Right ventricle myocardium superior (tissue), 1 donor: ENCODE results near the gene HDAC4. TPM values are rescaled to one million over a fixed set of nuclear protein-coding genes. Genes with fewer than 3 reads are reported as not detected.

Experiments
- ATAC-seq: fragments of 200-7000 bp; cut with Tn5 transposase; one replicate; pipeline ENCODE4 v1.9.1; 2020; ENCODE audit warnings: mild to moderate bottlenecking; ENCODE audit not compliant: poor library complexity
- DNase-seq: peaks from one replicate; pipeline ENCODE4 v3.0.0-alpha.2; 2020
- intact Hi-C: fragments of 100-400 bp; cut with DNase I; formaldehyde crosslinking; loops from one replicate; pipeline ENCODE4 v1.11.2; 2022
- total RNA-seq: library from RNA; stranded (reverse); fragmentation: NEBNext Ultra II Directional; extraction: Animal tissue kit (Norgen Biotek cat#: 25700); gene quantifications from one replicate; pipeline ENCODE4 v1.2.1, GENCODE V29; 2021
- donor health status: DM: no; HTN: yes; CAD: no; lungs with severe emphysema.

Gene HDAC4
- total RNA-seq, 1 donor from 2014 or later = 24.9 TPM

GRCh38 chr2:239117831-239118230 lies 283.0 kb downstream of the HDAC4 start:
- intact Hi-C loops = no loop called here
- ATAC-seq = no peak
- DNase-seq = no peak

- DNase-seq (peak; percentile 23), ATAC-seq (no peak)
- intact Hi-C loops = no loop called here
Observed at GRCh38 chr2:239116456-239117246, 284.2 kb downstream of the HDAC4 start.

GRCh38 chr2:239115616-239116015 lies 285.2 kb downstream of the HDAC4 start:
- DNase-seq (peak; percentile 30), ATAC-seq (no peak)
- intact Hi-C loops = no loop called here

GRCh38 chr2:239114616-239115265 lies 286.1 kb downstream of the HDAC4 start:
- intact Hi-C loops = no loop called here
- DNase-seq (no peak), ATAC-seq (no peak)

- peak; percentile 8 for ATAC-seq
- peak; percentile 36 for DNase-seq
- intact Hi-C loops = no loop called here
Observed at GRCh38 chr2:239114119-239114581, 286.7 kb downstream of the HDAC4 start.

- DNase-seq (no peak), ATAC-seq (no peak)
- intact Hi-C loops = no loop called here
Observed at GRCh38 chr2:239113615-239114014, 287.2 kb downstream of the HDAC4 start.

GRCh38 chr2:239113171-239113570 lies 287.6 kb downstream of the HDAC4 start:
- peak; percentile 48 for DNase-seq
- peak; percentile 6 for ATAC-seq
- intact Hi-C loops = no loop called here

- intact Hi-C loops = no loop called here
- ATAC-seq (no peak), DNase-seq (no peak)
Observed at GRCh38 chr2:239112127-239112774, 288.6 kb downstream of the HDAC4 start.

GRCh38 chr2:239111401-239112100 lies 289.3 kb downstream of the HDAC4 start:
- ATAC-seq (no peak), DNase-seq (no peak)
- intact Hi-C loops = no loop called here

- DNase-seq = no peak
- intact Hi-C loops = no loop called here
- ATAC-seq = no peak
Observed at GRCh38 chr2:239110595-239111048, 290.2 kb downstream of the HDAC4 start.

- ATAC-seq = no peak
Observed at GRCh38 chr2:239109928-239110545, 290.8 kb downstream of the HDAC4 start.

GRCh38 chr2:239109041-239109927 lies 291.5 kb downstream of the HDAC4 start:
- intact Hi-C loops = loop anchor here (10.0 kb wide), 1 partner anchor 74 kb away; no protein-coding TSS in a partner anchor
- DNase-seq (peak; percentile 74), ATAC-seq (peak; percentile 56)

More at GRCh38 chr2:239109928-239110545, 290.8 kb downstream of the HDAC4 start:
- DNase-seq = no peak
- intact Hi-C loops = loop anchor here (10.0 kb wide), 1 partner anchor 75 kb away; no protein-coding TSS in a partner anchor

- intact Hi-C loops = loop anchor here (10.0 kb wide), 1 partner anchor 74 kb away; no protein-coding TSS in a partner anchor
- ATAC-seq = no peak
- no peak for DNase-seq
Observed at GRCh38 chr2:239108459-239108858, 292.4 kb downstream of the HDAC4 start.

- DNase-seq (no peak), ATAC-seq (no peak)
- intact Hi-C loops = loop anchor here (10.0 kb wide), 1 partner anchor 73 kb away; no protein-coding TSS in a partner anchor
Observed at GRCh38 chr2:239107936-239108335, 292.9 kb downstream of the HDAC4 start.

- DNase-seq (no peak), ATAC-seq (no peak)
- intact Hi-C loops = loop anchor here (10.0 kb wide), 1 partner anchor 72 kb away; no protein-coding TSS in a partner anchor
Observed at GRCh38 chr2:239106966-239107365, 293.9 kb downstream of the HDAC4 start.

- intact Hi-C loops = loop anchor here (10.0 kb wide), 1 partner anchor 72 kb away; no protein-coding TSS in a partner anchor
- DNase-seq = peak; percentile 75
- peak; percentile 76 for ATAC-seq
Observed at GRCh38 chr2:239106314-239106908, 294.4 kb downstream of the HDAC4 start.

- intact Hi-C loops = loop anchor here (10.0 kb wide), 1 partner anchor 70 kb away; no protein-coding TSS in a partner anchor
- no peak for ATAC-seq
- DNase-seq = no peak
Observed at GRCh38 chr2:239105234-239105633, 295.6 kb downstream of the HDAC4 start.
